ENCODE data around the gene TRIM72. TPM values are rescaled to one million over a fixed set of nuclear protein-coding genes. Genes with fewer than 3 reads are reported as not detected.

TRIM72 gene
- total RNA-seq, 1 experiment from 2014 or later: 1.2 TPM

- Histone ChIP-seq H4K5ac (ENCODE audit: insufficient read length, low read depth, low read length) (no peak overlapping the region), H3T11ph (ENCODE audit: low read length) (no peak overlapping the region), H2BK12ac (ENCODE audit: insufficient read length, low read depth, low read length) (no peak overlapping the region), H3K27ac (ENCODE audit: insufficient read length, low read depth, low read length) (no peak overlapping the region), H2AFZ (ENCODE audit: low read length) (no peak overlapping the region), H4K91ac (ENCODE audit: insufficient read length, low read depth, low read length) (no peak overlapping the region), H2BK120ac (ENCODE audit: low read depth, low read length, poor library complexity, severe bottlenecking) (no peak overlapping the region), H2AK5ac (ENCODE audit: insufficient read length, low read length) (no peak overlapping the region), H3K79me1 (ENCODE audit: insufficient read depth, low read depth, low read length, poor library complexity, severe bottlenecking) (no peaks in the 10 kb centered on the region), H4K20me1 (ENCODE audit: control insufficient read depth, insufficient read depth, insufficient read length) (no peaks in the 10 kb centered on the region), H3K9me3 (ENCODE audit: control insufficient read depth, low read depth, low read length) (no peaks in the 10 kb centered on the region), H3K79me2 (ENCODE audit: insufficient read depth, low read length) (no peaks in the 10 kb centered on the region), H3K23me2 (ENCODE audit: insufficient read length, low read depth, low read length, poor library complexity, severe bottlenecking) (no peaks in the 10 kb centered on the region), H2BK5ac (ENCODE audit: insufficient read length, low read length) (no peak overlapping the region), H3K18ac (ENCODE audit: insufficient read length, low read depth, low read length) (no peak overlapping the region), H3K4me1 (ENCODE audit: insufficient read depth, low read length) (no peaks in the 10 kb centered on the region), H3K14ac (ENCODE audit: insufficient read depth, low read length) (no peak overlapping the region), H3K27me3 (ENCODE audit: insufficient read depth, low read length) (no peaks in the 10 kb centered on the region), H3K4me2 (ENCODE audit: insufficient read depth, insufficient read length, low read length) (no peak overlapping the region), H2BK15ac (ENCODE audit: low read depth, low read length) (no peak overlapping the region), H3K9ac (ENCODE audit: extremely low read depth, insufficient read length, low read length) (no peak overlapping the region), H3K4ac (ENCODE audit: low read depth, low read length) (no peak overlapping the region), H3K23ac (ENCODE audit: insufficient read length, low read depth, low read length) (no peak overlapping the region), H4K8ac (replicated peaks; ENCODE audit: insufficient read length, low read depth, low read length) (no peak overlapping the region), H2BK20ac (ENCODE audit: low read depth, low read length, poor library complexity, severe bottlenecking) (no peak overlapping the region), H3K56ac (ENCODE audit: insufficient read length, low read depth, low read length) (no peak overlapping the region)
- no CpG with 5 or more reads among the region's 4 CpGs for WGBS (ENCODE audit: extremely low coverage, insufficient read length, low lambda C conversion rate)
- Mint-ChIP-seq H3K9me3 (no peaks in the 10 kb centered on the region), H3K4me1 (no peaks in the 10 kb centered on the region), H3K36me3 (ENCODE audit: insufficient read depth in 1 of 3, low read depth in 3 of 3) (no peaks in the 10 kb centered on the region), H3K27me3 (ENCODE audit: low read depth) (no peaks in the 10 kb centered on the region; the same call in 1 of the 2 replicates), H3K27ac (no peak overlapping the region), H3K4me3 (no peak overlapping the region)
- no peak for DNase-seq
- TF ChIP-seq, protein P1, sequence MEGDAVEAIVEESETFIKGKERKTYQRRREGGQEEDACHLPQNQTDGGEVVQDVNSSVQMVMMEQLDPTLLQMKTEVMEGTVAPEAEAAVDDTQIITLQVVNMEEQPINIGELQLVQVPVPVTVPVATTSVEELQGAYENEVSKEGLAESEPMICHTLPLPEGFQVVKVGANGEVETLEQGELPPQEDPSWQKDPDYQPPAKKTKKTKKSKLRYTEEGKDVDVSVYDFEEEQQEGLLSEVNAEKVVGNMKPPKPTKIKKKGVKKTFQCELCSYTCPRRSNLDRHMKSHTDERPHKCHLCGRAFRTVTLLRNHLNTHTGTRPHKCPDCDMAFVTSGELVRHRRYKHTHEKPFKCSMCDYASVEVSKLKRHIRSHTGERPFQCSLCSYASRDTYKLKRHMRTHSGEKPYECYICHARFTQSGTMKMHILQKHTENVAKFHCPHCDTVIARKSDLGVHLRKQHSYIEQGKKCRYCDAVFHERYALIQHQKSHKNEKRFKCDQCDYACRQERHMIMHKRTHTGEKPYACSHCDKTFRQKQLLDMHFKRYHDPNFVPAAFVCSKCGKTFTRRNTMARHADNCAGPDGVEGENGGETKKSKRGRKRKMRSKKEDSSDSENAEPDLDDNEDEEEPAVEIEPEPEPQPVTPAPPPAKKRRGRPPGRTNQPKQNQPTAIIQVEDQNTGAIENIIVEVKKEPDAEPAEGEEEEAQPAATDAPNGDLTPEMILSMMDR (conservative IDR thresholded peaks at IDR 0.05): no peak
These were observed 44.4 kb downstream of the TRIM72 start for GRCh38 chr16:31258366-31258765.
